ENCODE data around the gene LCLAT1.

- TF ChIP-seq CTCF (IDR thresholded peaks at IDR 0.05; ENCODE audit: low read depth, low read length, poor library complexity, severe bottlenecking) (no peak), EZH2phosphoT487 (IDR thresholded peaks at IDR 0.05; ENCODE audit: borderline replicate concordance, low read length) (no peak)
Observed at GRCh38 chr2:30405260-30405605, 41.8 kb upstream of the LCLAT1 start.

Data from DOHH2 (cell line).